Hematopoietic multipotent progenitor cell treated with erythropoietin and hydrocortisone succinate and interleukin-3 and kit ligand, for 15 days (in vitro differentiated cells): ENCODE results near the gene PAQR3.
"Not testable (repeated sequence)": the region's sequence is repeated elsewhere in the genome, so short reads cannot be mapped to it uniquely, and the experiment has no call there.

Experiments
- DNase-seq: peaks from one replicate; pipeline ENCODE4 v3.0.0-alpha.2; 2015; ENCODE audit warnings: low spot score

The PAQR3 gene

GRCh38 chr4:78928835-78929234 lies 10.4 kb downstream of the PAQR3 start:
- DNase-seq: no peak

DNA sequence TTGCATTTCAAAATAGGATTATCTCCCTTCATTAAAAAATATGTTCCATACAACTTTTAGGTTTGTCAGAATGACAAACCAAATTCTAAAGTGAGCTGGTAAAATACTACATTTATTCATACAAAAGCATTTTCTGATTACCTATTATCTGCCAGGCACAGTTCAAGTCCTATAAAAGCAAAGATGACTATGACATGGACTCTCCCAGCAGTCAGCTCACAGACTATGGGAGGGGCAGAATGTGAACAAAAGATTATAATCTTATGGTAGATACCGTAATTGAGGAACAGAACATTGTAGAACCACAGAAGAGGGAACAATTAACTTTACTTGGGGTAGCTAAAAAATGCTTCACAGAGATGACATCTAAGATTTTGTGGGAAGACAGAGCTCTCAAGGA lies 12.4 kb downstream of the PAQR3 start:
- no peak for DNase-seq

GRCh38 chr4:78923464-78924312 lies 15.6 kb downstream of the PAQR3 start:
- DNase-seq: peak; percentile 26

DNA sequence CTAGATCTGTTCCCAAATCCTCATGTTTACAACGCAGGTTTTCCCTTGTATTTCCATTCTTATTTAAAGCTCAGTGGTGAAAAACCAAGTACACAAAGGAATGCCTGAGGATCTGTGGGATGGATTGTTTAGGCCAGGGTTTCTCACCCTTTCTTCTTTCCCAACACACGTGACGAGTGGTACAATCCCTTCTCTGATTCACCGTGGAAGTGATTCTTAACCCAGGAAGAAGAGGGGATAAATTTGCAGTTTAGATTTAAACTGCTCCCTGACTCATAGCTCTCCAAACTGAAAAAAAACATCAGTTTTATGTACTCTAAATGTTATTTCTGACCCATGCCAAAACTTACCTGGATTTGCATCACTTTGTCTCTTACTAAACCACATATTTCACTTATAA lies 17.0 kb downstream of the PAQR3 start:
- DNase-seq: no peak

- DNase-seq: no peak
Measured at GRCh38 chr4:78910612-78911011, 28.6 kb downstream of the PAQR3 start.

- not testable (repeated sequence) for DNase-seq
Measured at GRCh38 chr4:78908974-78909373, 30.3 kb downstream of the PAQR3 start.

DNA sequence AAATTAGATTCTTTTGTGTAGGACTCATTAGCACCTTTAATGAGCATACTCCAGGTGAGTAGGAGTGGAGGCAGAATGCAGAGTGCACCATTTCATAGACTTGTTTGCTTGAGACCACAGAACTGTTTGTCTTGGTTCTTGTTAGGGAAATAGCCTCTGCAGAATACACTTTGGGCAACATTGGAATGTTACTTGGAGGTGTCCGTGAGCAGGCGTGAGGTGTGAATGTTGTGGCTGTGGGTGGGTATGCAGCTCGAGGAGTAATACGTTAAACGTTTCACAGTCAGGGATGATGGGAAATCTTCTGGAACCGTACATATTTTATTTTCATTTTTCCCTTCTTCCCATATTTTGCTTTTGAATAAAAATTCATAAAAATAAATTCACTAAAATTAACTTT lies 31.6 kb downstream of the PAQR3 start:
- DNase-seq: no peak

GRCh38 chr4:78904143-78904542 lies 35.1 kb downstream of the PAQR3 start:
- DNase-seq: no peak

DNA sequence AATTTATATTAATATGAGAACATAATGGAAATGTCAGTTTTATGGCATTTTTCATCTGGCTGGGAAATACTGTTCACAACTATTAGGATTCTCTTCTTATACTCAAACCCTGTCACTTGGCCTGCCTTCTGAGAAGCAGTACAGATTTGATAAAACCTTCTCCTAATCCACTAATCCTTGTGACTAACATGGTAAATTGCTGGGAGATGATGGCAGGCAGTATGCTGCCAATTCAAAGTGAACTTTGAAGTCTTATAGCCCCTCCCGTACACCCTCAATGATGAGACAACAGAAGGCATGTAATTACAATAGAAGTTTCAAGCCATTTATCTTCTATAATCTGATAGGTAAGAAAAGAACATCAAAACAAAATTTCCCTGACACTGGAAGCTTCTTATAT lies 36.9 kb downstream of the PAQR3 start:
- DNase-seq: no peak

DNA sequence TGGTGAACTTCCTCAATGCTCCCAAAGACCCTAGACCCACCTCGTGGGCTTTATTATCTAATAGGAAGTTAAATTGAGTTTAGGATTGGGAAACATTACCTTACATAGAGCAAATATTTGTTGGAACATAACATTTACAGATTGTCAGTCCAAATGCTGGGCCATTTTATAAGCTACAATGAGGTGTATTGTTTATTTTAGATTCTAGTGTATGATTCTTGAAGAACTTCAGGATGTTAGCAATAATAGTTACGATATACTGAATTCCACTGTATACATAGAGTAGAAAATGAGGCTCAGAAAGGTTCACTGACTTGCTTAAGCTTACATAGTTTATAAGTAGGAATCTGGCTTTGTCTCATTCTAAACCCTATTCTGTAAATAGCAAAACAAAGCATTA lies 37.4 kb downstream of the PAQR3 start:
- DNase-seq: no peak

- DNase-seq: no peak
Measured at GRCh38 chr4:78899302-78899701, 39.9 kb downstream of the PAQR3 start.

DNA sequence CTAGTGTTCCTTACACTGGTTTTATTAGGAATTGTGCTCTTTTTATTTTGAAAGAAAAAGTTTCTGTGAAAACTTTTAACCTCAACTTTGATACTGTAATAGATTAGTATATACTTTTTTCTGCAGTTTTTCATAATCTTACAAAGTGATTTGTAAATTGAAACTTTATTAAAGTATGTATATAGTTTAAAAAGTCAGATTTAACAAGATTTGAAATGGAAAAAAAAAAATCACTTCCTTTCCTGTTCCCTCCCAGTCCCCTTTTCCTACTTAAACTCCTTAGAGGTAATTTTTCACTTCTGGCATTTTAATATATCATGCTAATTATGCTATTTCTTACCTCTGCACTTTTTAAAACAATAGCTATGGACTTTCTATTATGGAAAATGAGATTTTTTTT lies 49.3 kb downstream of the PAQR3 start:
- DNase-seq: no peak

GRCh38 chr4:78885598-78885997 lies 53.6 kb downstream of the PAQR3 start:
- no peak for DNase-seq

DNA sequence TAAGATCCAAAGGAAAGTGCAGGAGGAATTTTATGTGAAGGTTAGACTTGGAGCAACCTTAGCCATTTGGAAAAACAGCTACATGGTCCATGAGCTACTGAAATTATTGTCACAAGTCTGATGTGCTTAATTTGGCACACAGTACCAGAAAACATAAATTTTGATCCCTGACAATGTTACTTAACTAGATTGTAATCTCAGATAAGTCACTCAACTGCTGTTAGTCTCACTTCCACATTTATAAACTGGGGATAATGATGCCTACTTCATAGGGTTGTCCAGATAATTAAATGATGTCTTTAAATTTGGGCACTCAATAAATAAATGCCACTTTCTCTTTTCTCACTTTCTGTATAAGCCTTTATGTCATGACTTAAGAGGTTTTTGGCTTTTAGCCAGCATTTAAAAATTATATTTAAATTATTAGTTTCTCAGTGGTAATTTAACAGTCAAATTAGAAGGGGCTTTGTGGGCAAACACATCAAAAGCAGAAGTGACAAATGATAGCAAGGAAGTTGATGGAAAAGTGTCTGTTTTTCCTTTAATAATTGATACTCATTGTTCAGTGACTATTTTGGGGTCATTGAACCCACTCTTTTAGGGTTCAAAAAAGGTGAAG lies 58.3 kb downstream of the PAQR3 start:
- DNase-seq: peak; percentile 17

- DNase-seq: no peak
Measured at GRCh38 chr4:78878031-78878430, 61.2 kb downstream of the PAQR3 start.

DNA sequence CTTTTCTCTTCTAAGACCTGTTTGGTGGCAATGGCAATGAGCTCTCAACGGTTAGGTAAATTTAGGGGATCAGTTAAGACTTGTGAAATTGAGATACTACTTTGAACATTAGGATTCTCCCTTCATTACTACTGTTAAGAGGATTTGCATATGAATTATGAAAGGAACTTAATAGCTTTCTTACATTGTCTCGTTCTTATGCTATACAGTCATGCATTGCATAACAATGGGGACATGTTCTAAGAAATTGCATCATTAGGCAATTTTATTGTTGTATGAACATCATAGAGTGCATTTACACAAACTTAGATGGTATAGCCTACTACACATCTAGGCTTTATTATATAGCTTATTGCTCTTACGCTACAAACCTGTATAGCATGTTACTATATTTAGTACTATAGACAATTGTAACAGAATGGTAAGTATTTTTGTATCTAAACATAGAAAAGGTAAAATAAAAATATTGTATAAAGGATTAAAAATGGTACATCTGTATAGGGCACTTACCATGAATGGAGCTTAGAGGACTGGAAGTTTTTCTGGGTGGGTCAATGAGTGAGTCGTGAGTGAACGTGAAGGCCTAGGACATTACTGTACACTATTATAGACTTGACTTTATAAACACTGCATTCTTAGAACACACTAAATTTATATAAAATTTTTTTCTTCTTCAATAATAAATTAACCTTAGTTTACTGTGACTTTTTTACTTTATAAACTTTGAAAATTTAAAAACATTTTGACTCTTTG lies 62.5 kb downstream of the PAQR3 start:
- no peak for DNase-seq

GRCh38 chr4:78870056-78870455 lies 69.2 kb downstream of the PAQR3 start:
- DNase-seq: no peak

- DNase-seq: not testable (repeated sequence)
Measured at GRCh38 chr4:78868712-78869111, 70.5 kb downstream of the PAQR3 start.

DNA sequence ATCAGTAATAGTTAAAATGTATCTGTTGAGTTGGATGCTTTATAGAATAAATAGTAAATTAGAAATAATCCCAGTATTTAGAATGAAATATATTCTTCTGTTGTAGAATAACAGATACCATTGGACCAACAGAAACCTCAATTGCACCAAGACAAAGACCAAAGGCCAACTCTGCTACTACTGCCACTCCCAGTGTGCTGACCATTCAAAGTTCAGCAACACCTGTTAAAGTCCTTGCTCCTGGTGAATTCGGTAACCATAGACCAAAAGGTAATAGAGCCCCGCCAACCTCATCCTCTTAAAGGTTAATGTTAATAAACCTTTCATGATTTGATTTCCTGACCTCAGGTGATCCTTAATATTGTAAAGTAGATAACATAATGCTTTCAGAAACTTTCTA lies 73.8 kb downstream of the PAQR3 start:
- no peak for DNase-seq

- DNase-seq: peak; percentile 87
Measured at GRCh38 chr4:78864405-78865024, 74.7 kb downstream of the PAQR3 start.

DNA sequence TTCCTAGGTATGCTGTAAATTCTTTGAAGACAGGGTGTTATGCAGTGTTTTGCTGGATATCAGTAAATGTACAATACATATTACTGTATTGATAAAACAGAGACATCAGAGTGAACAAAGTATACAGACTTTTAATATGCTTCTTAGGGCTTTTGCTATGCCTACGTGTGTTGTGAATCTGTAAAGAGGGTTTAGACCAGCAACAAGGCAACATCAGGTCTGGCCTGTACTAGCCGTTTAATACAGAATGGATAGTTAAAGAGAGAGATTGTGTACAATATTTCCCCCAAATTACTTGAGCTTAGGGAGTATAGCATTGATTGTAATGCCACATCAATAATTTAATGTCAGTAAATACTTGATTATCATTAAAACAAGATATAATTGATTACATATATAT lies 75.2 kb downstream of the PAQR3 start:
- no peak for DNase-seq

GRCh38 chr4:78863254-78863869 lies 75.9 kb downstream of the PAQR3 start:
- DNase-seq: no peak
